ENCODE results near the gene SBK1. TPM values are rescaled to one million over a fixed set of nuclear protein-coding genes. Genes with fewer than 3 reads are reported as not detected.
"Not testable (repeated sequence)": the region's sequence is repeated elsewhere in the genome, so short reads cannot be mapped to it uniquely, and the experiment has no call there.

Gene SBK1
- total RNA-seq, 4 donors from 2014 or later: 0.29 to 0.95 (median 0.48) TPM

DNA sequence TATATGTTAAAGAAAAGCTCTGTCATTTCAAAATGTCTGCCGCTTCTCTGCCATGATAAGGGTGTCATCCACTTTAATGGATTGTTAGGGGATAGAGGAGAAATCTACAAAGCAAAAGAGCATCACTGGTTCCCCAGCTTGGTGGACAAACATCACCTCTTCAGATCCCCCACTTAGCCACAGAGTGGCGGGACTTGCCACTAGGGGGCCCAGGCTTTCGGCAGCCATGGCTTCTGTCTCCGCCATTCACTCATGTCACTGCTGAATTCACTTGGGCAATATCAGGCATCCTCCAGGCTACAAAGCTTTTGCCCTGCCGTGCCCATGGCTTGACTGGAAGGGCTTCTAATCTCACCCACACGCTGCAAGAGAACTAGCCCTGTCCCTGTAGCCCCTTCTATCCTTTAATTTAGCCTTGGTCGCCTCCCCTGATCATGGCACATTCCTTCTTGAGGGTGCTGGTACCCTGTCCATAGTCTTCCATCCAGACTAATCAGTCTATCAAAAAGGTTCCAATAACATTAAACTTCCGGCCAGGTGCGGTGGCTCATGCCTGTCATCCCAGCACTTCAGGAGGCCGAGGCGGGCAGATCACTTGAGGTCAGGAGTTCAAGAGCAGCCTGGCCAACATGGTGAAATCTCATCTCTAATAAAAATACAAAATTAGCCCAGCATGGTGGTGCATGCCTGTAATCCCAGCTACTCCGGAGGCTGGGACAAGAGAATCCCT lies 34.7 kb downstream of the SBK1 start:
- no peak overlapping the region for H3K4me3 ChIP-seq
- no peaks in the 10 kb centered on the region for H3K9me3 ChIP-seq
- DNase-seq: no peak
- intact Hi-C loops (cut with DNase I): no loop called here
- H3K27me3 ChIP-seq: no peaks in the 10 kb centered on the region
- H3K36me3 ChIP-seq: no peaks in the 10 kb centered on the region
- whole genome bisulfite sequencing, 2 donors: 54 to 57% methylated on average over 10 to 12 of the region's 12 CpGs
- H3K4me1 ChIP-seq: peaks cover 0 to 20% (median 0%) of the 10 kb centered on the region in 3 donors
- TF ChIP-seq POLR2A (IDR thresholded peaks at IDR 0.05) (no peak), CTCF (IDR thresholded peaks at IDR 0.05) (peak; percentile 37 to 64 (median 48))
- H3K27ac ChIP-seq: no peak overlapping the region

DNA sequence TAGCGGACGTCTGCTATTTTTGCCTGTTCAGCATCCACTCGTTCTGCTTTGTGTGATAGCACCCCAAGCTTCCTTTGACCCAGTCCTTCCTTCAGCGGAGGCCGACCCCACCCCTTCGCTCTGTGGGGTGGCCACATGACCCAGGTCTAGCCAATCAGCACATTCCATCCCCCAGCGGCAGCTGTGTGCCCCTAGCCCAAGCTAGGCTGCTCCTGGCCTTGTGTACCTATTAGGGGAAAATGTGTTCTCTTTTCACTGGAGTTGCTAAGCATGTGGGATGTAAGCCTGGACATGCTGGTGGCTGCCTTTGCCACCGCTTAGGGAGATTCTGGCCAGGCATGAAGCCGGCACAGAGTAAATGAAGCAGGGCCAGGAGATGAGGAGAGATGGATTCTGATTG lies 37.9 kb downstream of the SBK1 start:
- DNase-seq; H3K4me3 ChIP-seq; H3K9me3 ChIP-seq; intact Hi-C loops (cut with DNase I); H3K36me3 ChIP-seq; H3K27me3 ChIP-seq; H3K27ac ChIP-seq: not testable (repeated sequence)
- 22 to 38% methylated on average over 8 of the region's 9 CpGs for WGBS, 2 donors
- H3K4me1 ChIP-seq: peaks cover 0 to 20% (median 0%) of the 10 kb centered on the region in 3 donors

DNA sequence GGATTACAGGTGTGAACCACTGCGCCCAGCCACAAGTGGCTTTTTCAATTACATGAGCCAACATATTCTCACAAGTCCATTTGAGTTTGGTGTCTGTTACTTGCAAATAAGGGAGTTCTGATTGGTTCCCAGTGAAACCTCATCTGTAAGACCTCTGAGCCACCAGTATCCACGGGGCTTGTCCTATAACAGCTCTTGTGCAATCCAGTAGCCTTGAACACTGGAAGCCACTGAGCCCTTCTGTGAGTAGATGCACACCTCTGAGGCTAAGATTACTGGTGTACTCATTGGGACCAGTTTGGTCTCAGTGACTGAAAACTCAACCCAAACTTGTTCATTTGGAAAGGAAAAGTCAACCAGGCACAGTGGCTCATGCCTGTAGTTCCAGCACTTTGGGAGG lies 38.7 kb downstream of the SBK1 start:
- H3K27ac ChIP-seq; DNase-seq; intact Hi-C loops (cut with DNase I); H3K4me3 ChIP-seq; H3K9me3 ChIP-seq; H3K27me3 ChIP-seq; H3K36me3 ChIP-seq: not testable (repeated sequence)
- WGBS, 2 donors: 80 to 88% methylated on average over 1 of the region's 2 CpGs
- H3K4me1 ChIP-seq: peaks cover 0 to 20% (median 0%) of the 10 kb centered on the region in 3 donors

DNA sequence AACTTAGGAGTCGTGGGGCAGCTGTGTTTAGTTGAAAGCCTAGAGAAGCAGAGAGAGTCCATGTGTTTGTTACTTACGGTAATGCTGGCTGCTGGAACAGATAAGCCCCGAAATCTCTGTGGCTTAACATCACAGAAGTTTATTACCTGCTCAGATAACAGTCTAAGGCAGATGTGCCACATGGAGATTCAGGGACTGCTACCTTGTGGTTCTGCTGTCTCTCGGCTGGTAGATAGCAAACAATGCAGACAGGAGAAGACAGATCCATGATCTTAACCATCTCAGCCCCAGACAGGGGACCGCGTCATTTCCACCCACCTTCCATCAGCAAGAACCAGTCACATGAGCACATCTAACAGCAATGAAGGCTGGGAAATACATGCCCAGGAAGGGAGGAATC lies 40.3 kb downstream of the SBK1 start:
- H3K27me3 ChIP-seq; H3K9me3 ChIP-seq; intact Hi-C loops (cut with DNase I); H3K4me3 ChIP-seq; H3K36me3 ChIP-seq; DNase-seq; H3K27ac ChIP-seq: not testable (repeated sequence)
- WGBS, 2 donors: 61 to 65% methylated on average over 4 to 5 of the region's 6 CpGs
- H3K4me1 ChIP-seq: peaks cover 0 to 20% (median 0%) of the 10 kb centered on the region in 3 donors

DNA sequence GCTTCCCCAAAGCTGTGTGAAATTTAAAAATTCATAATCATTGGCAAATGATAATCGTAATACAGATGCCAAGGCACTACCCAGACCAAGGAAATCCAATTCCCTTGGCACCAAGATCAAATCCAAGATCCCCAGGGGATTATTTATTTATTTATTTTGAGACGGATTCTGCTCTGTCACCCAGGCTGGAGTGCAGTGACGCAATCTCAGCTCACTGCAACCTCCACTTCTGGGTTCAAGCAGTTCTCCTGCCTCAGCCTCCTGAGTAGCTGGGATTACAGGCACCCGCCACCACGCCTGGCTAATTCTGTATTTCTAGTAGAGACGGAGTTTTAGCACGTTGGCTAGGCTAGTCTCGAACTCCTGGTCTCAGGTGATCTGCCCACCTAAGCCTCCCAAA lies 43.4 kb downstream of the SBK1 start:
- intact Hi-C loops (cut with DNase I); H3K27ac ChIP-seq; H3K27me3 ChIP-seq; H3K36me3 ChIP-seq; H3K4me3 ChIP-seq; DNase-seq; H3K9me3 ChIP-seq; H3K4me1 ChIP-seq: not testable (repeated sequence)
- 59 to 89% methylated on average over 3 to 7 of the region's 8 CpGs for WGBS, 2 donors

GRCh38 chr16:28336940-28337710 lies 44.8 kb downstream of the SBK1 start:
- H3K9me3 ChIP-seq; H3K4me1 ChIP-seq; H3K36me3 ChIP-seq; intact Hi-C loops (cut with DNase I); H3K4me3 ChIP-seq; DNase-seq; H3K27me3 ChIP-seq: not testable (repeated sequence)
- peak overlapping the region in 1 of 4 donors; percentile 42 for H3K27ac ChIP-seq
- 48 to 52% methylated on average over 3 of the region's 5 CpGs for WGBS, 2 donors

GRCh38 chr16:28338230-28338629 lies 45.9 kb downstream of the SBK1 start:
- DNase-seq; intact Hi-C loops (cut with DNase I): not testable (repeated sequence)

GRCh38 chr16:28362600-28362999 lies 70.3 kb downstream of the SBK1 start:
- intact Hi-C loops (cut with DNase I); H3K36me3 ChIP-seq; H3K9me3 ChIP-seq; H3K27ac ChIP-seq; H3K4me1 ChIP-seq; DNase-seq; H3K4me3 ChIP-seq; H3K27me3 ChIP-seq: not testable (repeated sequence)
- 43% methylated on average over 1 of the region's 5 CpGs; no CpG with 5 or more reads in 1 of the 2 donors for WGBS, 2 donors

More at GRCh38 chr16:28338230-28338629, 45.9 kb downstream of the SBK1 start:
- not testable (repeated sequence) for H3K36me3 ChIP-seq, H3K4me1 ChIP-seq, H3K27ac ChIP-seq, H3K27me3 ChIP-seq, H3K9me3 ChIP-seq, H3K4me3 ChIP-seq
- 86 to 97% methylated on average over 4 to 5 of the region's 6 CpGs for WGBS, 2 donors

DNA sequence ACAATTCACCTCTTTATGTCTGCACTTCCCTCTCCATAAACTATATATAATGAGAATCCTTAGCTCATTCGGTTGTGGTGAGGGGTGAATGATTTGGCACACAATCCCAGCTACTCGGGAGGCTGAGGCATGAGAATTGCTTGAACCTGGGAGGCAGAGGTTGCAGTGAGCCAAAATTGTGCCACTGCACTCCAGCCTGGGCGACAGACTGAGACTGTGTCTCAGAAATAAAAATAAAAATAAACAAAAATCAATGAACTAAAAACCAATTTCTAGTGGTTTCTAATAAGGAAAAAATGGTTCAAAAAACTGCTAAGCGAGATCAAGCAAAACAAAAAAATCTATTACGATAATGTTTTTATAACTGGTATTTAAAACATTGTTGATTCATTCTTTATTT lies 71.1 kb downstream of the SBK1 start, which contains the start of gene NPIPB6:
NPIPB6 (minus strand) TSS at position 101 of the 400 bp plus-strand sequence. CDS start 686 bp downstream, outside the sequence.
- H3K9me3 ChIP-seq; H3K4me1 ChIP-seq; intact Hi-C loops (cut with DNase I); H3K36me3 ChIP-seq; H3K4me3 ChIP-seq; DNase-seq; H3K27ac ChIP-seq; H3K27me3 ChIP-seq: not testable (repeated sequence)
- WGBS, 2 donors: no CpG with 5 or more reads among the region's 5 CpGs

DNA sequence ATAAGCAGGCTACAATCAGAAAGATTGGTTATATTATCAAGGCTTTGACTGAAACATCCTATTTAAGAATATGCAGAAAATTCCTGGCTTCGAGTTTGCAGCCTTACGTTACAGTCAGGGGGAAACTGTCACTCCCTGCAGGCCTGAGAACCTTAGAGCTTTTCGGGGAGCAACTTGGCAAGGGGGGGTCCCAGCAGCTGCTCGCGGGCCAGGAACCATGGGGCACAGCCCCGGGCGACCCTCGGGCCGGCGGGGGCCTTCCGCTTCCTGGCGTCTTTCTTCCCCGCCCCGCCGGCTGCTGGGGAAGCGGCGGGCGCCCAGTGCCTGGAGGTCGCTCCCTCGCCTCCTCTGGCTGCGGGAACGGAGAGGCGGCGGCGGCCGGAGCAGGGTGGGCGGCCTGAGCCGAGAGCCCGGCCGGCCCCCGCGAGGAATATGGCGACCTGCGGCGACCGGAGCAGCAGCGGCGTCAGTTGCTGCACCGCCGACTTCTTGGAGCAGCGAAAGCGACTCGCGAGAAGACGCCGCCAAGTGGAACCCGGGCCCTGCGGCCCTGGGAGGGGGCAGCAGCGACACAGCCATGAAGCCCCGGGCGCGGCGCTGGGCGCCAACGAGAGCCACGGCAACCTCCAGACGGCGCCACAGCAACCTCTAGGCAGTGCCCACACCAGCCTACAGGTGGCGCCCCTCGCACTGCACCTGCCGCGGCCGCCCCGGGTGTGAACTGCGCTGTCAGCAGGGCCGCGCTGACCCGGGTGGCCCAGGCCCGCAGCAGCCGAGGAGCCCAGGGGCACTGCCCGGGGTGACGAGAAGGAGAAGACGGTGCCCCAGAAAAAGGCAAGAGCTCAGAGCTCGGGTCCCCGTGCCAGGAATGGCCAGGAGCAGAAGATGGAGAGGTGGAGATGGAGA lies 72.2 kb downstream of the SBK1 start:
- not testable (repeated sequence) for DNase-seq

DNA sequence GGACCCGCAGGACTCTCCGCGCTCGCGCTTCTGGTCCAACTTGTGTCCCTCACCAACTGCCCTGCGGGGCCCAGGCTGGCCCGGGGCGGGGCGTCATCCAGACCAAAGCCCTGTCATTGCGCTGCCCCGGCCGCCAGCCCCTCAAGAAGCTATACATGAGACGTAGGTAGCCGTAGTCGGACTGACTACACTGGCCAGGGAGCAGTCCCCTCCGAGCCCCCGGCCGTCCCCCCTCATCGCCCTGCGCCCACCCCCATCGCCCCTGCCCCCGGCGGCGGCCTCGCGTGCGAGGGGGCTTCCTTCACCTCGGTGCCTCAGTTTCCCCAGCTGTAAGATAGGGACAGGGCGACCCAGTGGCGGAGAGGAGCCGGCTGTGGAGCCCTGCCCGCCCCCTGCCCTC lies 75.6 kb downstream of the SBK1 start:
- H3K27ac ChIP-seq; H3K36me3 ChIP-seq; H3K4me3 ChIP-seq; intact Hi-C loops (cut with DNase I); H3K4me1 ChIP-seq; H3K27me3 ChIP-seq; H3K9me3 ChIP-seq; DNase-seq: not testable (repeated sequence)
- WGBS, 2 donors: no CpG with 5 or more reads among the region's 32 CpGs

More for the DNA sequence above, 72.2 kb downstream of the SBK1 start:
- peak overlapping the region in 1 of 4 donors; percentile 18 for H3K4me3 ChIP-seq
- H3K27ac ChIP-seq; H3K4me1 ChIP-seq; intact Hi-C loops (cut with DNase I); H3K27me3 ChIP-seq; H3K9me3 ChIP-seq; H3K36me3 ChIP-seq: not testable (repeated sequence)
- WGBS, 2 donors: 0% methylated on average over 1 of the region's 75 CpGs; no CpG with 5 or more reads in 1 of the 2 donors

All from esophagus squamous epithelium (tissue), 5 donors.